ENCODE measurements around the gene PKNOX1.
"Not testable (repeated sequence)": the region's sequence is repeated elsewhere in the genome, so short reads cannot be mapped to it uniquely, and the experiment has no call there.

PKNOX1 gene
- total RNA-seq = 25.3 to 36.0 (median 30.6) reads per million in 4 experiments

GRCh38 chr21:42973991-42974831 lies at the start of gene PKNOX1:
Gene PKNOX1 (plus strand): TSS chr21:42974562. CDS start chr21:43004382, 29,820 bp downstream.
- DNase-seq = peak; percentile 98

GRCh38 chr21:42925114-42925926 lies 49.0 kb upstream of the PKNOX1 start, which contains the start of gene ERVH48-1:
Gene ERVH48-1 (minus strand): TSS chr21:42925630. CDS start chr21:42919006, 6,624 bp downstream.
- no peak for DNase-seq

- DNase-seq = not testable (repeated sequence)
Measured at GRCh38 chr21:42927474-42928200, 46.7 kb upstream of the PKNOX1 start.

GRCh38 chr21:42929969-42930368 lies 44.4 kb upstream of the PKNOX1 start:
- no peak for DNase-seq

GRCh38 chr21:42931560-42932235 lies 42.7 kb upstream of the PKNOX1 start:
- no peak for DNase-seq

- DNase-seq = not testable (repeated sequence)
Measured at GRCh38 chr21:42932378-42933136, 41.8 kb upstream of the PKNOX1 start.

- not testable (repeated sequence) for DNase-seq
Measured at GRCh38 chr21:42933137-42933970, 41.0 kb upstream of the PKNOX1 start.

GRCh38 chr21:42933973-42934372 lies 40.4 kb upstream of the PKNOX1 start:
- not testable (repeated sequence) for DNase-seq

- not testable (repeated sequence) for DNase-seq
Measured at GRCh38 chr21:42936360-42936759, 38.0 kb upstream of the PKNOX1 start.

GRCh38 chr21:42937034-42937940 lies 37.1 kb upstream of the PKNOX1 start:
- DNase-seq = not testable (repeated sequence)

GRCh38 chr21:42937960-42938605 lies 36.3 kb upstream of the PKNOX1 start:
- DNase-seq = no peak

- not testable (repeated sequence) for DNase-seq
Measured at GRCh38 chr21:42938606-42938995, 35.8 kb upstream of the PKNOX1 start.

- DNase-seq = no peak
Measured at GRCh38 chr21:42939582-42940413, 34.6 kb upstream of the PKNOX1 start.

- DNase-seq = no peak
Measured at GRCh38 chr21:42941696-42942085, 32.7 kb upstream of the PKNOX1 start.

GRCh38 chr21:42942244-42942643 lies 32.1 kb upstream of the PKNOX1 start:
- DNase-seq = no peak

- not testable (repeated sequence) for DNase-seq
Measured at GRCh38 chr21:42949094-42949755, 25.1 kb upstream of the PKNOX1 start.

- DNase-seq = not testable (repeated sequence)
Measured at GRCh38 chr21:42951193-42951592, 23.2 kb upstream of the PKNOX1 start.

Data from effector CD8-positive, alpha-beta T cell (primary cell).